Stimulated activated CD8-positive, alpha-beta memory T cell treated with anti-CD3 and anti-CD28 coated beads, Interleukin-7, amount 100 ng/mL, for 48 hours (primary cell): ENCODE data around the gene MSX2.

ENCODE experiments used
- DNase-seq, 2 donors: peaks; one replicate each; pipeline ENCODE4 v3.0.0-alpha.2; 2020; ENCODE audit warnings: low read depth in 1 of 2; ENCODE audit errors: extremely low read depth in 1 of 2

Gene MSX2

DNA sequence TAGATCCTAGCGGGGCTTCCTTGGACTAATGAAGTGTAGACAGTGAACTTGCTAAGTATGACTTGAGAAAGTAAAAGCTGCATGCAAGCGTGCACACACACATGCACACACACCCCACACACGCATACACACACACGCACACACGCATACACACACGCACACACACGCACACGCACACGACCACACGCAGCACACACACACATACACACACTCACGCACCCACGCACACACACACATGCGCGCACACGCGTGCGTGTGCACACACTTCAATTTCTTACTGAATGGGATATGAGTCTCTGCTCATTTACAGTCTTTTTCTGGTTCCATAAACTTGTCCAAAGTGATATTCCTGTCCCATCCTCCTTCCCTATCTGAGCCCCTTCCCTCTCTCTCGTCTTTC lies 41.2 kb downstream of the MSX2 start:
- DNase-seq, result no peak

DNA sequence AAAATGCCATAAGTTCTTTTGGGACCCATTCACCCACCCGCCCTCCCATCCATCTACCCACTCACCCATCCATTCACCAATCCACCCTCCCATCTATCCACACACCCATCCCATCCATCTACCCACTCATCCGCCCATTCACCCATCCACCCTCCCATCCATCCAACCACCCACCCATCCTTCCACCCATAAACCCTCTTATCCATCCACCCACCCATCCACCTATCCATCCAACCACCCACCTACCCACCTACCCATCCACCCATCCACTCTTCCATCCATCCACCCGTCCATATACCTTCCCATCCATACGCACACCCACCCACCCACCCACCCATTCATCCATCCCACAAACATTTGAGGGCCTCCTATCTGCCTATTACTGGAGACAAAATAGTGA lies 43.3 kb downstream of the MSX2 start:
- no peak for DNase-seq

DNA sequence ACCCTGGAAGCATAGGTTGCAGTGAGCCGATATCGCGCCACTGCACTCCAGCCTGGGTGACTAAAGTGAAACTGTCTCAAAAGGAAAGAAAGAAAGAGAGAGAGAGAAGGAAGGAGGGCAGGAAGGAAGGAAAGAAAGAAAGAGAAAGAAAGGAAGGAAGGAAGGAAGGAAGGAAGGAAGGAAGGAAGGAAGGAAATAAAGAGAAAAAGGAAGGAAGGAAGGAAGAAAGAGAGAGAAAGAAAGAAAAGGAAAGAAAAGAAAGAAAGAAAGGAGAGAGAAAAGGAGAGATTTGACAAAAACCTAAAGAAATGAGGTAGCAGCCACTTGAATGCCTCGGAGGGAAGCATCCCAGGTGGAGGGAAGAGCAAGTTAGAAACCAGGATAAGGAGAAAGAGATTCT lies 44.6 kb downstream of the MSX2 start:
- DNase-seq, result no peak

DNA sequence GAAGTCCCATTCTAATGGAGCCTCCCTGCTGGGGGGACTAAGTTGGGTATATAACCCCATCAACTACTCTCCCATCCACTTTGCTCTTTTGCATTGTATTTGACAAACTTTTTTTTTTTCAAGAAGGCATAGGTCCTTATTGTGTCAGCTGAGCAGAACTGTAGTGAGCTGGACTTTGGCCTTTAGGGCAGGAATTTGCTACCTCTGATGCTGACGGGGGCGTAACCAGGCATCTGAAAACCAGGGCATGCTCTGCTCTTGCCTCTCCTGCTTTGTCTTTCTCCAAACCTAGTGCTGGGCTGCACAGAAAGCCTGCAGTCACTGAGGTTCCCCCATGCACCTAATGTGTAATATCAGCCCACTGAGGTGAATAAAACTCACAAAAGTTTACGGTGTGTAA lies 49.0 kb downstream of the MSX2 start:
- DNase-seq, result no peak

DNA sequence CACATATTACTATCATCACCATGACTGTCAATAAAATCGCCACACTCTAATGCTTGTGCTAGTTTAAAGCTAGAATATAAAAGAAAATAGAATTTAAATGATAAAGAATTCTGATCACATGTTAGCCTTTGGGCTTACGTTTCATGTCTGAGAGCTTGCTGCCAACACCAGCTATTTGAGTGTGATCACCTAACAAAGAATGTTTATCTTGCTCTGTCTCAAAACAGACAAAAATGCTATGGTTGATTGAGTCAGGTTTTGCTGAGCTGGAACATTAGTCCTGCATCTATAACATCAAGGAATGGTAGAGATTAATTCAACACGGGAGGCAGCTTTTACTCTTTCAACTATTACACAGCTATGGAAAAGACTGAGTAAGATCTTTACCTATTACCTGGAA lies 50.7 kb downstream of the MSX2 start:
- no peak for DNase-seq

DNA sequence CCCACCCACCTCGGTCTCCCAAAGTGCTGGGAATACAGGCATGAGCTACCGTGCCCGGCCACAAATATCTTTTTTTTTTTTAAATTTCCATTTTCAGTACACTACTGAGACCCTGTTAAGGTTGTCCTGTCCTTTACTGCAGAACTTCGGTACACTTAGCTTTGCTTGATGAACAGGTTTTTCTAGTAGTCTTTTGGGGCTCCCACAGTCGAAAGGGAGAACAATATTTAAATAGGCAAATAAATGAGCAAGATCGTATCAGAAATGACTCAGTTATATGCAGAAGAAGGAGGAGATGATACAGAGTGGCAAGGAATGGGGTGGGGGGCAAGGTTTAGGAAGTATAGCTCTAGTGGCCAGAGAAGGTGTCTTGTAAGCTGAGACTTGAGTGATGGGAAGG lies 52.7 kb downstream of the MSX2 start:
- no peak for DNase-seq

DNA sequence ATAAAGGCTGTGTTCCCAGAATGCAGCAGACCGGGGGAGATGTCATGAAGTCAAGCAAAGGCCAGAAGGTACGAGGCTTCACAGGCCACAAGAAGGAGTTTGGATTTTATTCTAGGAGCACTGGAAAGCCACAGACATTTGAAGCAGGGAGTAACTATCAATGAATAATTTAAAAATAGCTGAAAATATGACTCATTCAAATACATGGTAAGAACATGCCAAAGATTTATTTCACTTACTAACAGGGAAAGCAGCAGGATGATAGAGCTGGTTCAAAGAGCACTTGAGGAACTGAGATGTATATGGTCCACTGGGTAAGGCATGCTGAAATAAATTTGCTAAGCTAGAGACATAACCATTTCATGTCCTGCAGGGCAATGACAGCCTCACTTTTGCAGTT lies 53.2 kb downstream of the MSX2 start:
- DNase-seq, result no peak
